Heart left ventricle (tissue), 13 donors: Measurements from ENCODE around the gene IMPG2.

ENCODE experiments used
- CTCF ChIP-seq, 12 donors: fragments of 200-600 bp; sonication (generic) in 4 of 12; IDR thresholded peaks; one replicate each; pipeline versions ENCODE4 v1.5.0 to v1.8.0; 2018 to 2022; ENCODE audit warnings: antibody characterized with exemption in 12 of 12, mild to moderate bottlenecking in 5 of 12
- POLR2A ChIP-seq, 2 donors: fragments of 450-650 bp; IDR thresholded peaks; one replicate each; pipeline ENCODE4 v1.6.1; 2017; ENCODE audit warnings: antibody characterized with exemption in 2 of 2, mild to moderate bottlenecking in 2 of 2, moderate library complexity in 2 of 2
- donor health status: ischemic (EF 13 %, LVEDD 7.1; RV severe dilation, severe dysfunction).
- donor health status: DM: no; HTN: yes; CAD: no.
- donor health status: DM: no; HTN: no; CAD: no.
- donor health status: ischemic (EF 25% LVEDD 6.9; RV normal size, moderate dysfunction).
- donor health status: ischemic (EF 25% LVEDD 5.7; RV mildly dilated, moderate dysfunction).
- donor health status: ischemic (EF 35%, LVEDD 5.7; RV mildly dilated, moderate dysfunction).
- donor health status: nonischemic (EF 11% LVEDD 7.7; RV severe dilation, severe dysfunction).
- donor health status: DM: yes; HTN: yes; CAD: no.
- donor health status: PGD.
- donor health status: ischemic (EF 29% LVEDD 5.4; RV normal size, mild dysfunction).
- donor health status: nonischemic (EF 23%, LVEDD 6.1; RV moderate dilation, normal function).

- TF ChIP-seq CTCF (IDR thresholded peaks at IDR 0.05) (no peak), POLR2A (IDR thresholded peaks at IDR 0.05) (no peak)
These were observed 67.4 kb downstream of the IMPG2 start for GRCh38 chr3:101252945-101253344.
